Measurements from ENCODE around the gene MMP13.

DNA sequence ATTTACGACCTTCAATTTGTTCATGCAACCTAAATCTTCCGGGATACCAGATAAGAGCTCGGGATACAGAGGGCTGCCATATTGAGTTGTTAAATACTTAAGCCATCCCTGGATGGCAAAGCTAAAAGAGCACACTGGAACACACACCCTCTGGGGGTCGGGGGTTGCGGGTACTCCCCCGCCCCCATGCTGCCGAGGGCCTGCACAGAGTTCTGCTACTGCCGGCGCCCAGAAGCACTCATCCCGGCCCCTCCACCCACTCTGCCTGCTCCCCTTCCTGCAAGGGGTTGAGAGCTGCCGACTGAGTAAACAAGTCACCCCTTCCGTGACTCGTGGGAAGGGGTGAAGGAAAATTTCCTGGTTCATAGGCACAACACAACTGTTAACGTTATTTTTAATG is 9.3 kb upstream of the MMP13 start:
- TF ChIP-seq SUZ12 (IDR thresholded peaks at IDR 0.05) (no peak), ZNF384 (IDR thresholded peaks at IDR 0.05) (no peak)

Measured in HEK293T (cell line).